GM12892 (cell line): ENCODE results near the gene POU2F3.

ENCODE experiments used
- POLR2A ChIP-seq: IDR thresholded peaks from 2 replicates; pipeline ENCODE4 v1.6.1; 2011; ENCODE audit warnings: low read depth, low read length, control low read depth
- POLR2AphosphoS5 ChIP-seq: IDR thresholded peaks from 2 replicates; pipeline ENCODE4 v1.6.1; 2011; ENCODE audit warnings: low read depth, low read length, control low read depth
- TAF1 ChIP-seq: IDR thresholded peaks from 2 replicates; pipeline ENCODE4 v1.6.1; 2011; ENCODE audit warnings: low read depth, mild to moderate bottlenecking, control low read depth, low read length, borderline replicate concordance

- no peak for TF ChIP-seq POLR2AphosphoS5
- no peak for TF ChIP-seq POLR2A
- no peak for TF ChIP-seq TAF1
Observed at GRCh38 chr11:120327311-120327710, 87.4 kb downstream of the POU2F3 start.
